HG02973 (cell line): Measurements from ENCODE around the gene DDX19B.
A peak's percentile ranks its signal among the peaks of the same experiment; 100 is the strongest.
"Not testable (repeated sequence)": the region's sequence is repeated elsewhere in the genome, so short reads cannot be mapped to it uniquely, and the experiment has no call there.

Experiments
- ATAC-seq: cut with Tn5 transposase; IDR thresholded peaks from one replicate; pipeline ENCODE4 v1.9.1; 2021; ENCODE audit warnings: moderate library complexity; ENCODE audit not compliant: unreplicated experiment

The DDX19B gene

DNA sequence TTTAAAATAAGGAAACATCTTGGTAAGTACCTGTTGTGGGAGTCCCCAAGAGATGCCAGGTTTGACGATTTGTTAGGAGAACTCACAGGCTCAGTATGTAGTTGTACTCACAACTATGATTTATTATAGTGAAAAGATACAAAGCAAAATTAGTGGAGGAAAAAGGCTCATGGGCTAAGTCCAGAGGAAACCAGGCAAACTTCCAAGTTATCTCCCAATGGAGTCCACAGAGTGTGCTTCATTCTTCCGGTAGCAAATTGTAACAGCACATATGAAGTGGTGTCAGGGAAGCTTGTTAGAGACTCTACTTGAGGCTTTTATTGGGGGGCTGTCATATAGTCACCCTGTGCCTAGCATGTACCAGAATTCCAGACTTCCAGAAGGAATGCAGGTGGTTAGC, 50.0 kb downstream of the DDX19B start:
- ATAC-seq: no peak

DNA sequence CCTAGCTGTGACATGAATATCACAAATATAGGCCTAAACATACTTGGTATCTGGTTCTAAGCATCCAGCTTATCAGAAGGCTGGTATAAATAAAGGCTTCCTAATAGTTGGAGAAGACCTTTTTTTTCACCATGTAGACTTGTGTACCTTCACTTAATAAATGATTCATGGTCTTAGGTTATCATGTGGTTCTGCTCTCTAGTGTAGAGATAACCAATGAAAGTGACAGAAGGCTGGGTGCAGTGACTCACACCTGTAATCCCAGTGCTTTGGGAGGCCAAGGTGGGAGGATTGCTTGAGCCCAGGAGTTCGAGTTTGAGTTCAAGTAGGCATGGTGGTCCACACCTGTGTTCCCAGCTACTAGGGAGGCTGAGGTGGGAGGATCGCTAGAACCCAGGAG, 50.8 kb downstream of the DDX19B start:
- no peak for ATAC-seq

DNA sequence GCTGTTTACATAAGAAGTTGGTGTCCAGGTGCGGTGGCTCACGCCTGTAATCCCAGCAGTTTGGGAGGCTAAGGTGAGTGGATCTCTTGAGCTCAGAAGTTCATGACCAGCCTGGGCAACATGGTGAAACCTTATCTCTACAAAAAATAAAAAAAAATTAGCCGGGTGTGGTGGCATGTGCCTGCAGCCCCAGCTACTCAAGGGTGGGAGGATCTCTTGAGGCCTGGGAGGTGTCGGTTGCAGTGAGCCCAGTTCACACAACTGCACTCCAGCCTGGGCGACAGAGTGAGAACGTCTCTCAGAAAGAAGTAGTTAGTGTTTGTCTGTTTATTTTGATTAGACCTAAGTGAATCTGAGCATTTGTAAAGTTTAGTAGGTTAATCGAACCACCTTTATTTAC, 60.6 kb downstream of the DDX19B start:
- ATAC-seq: no peak

DNA sequence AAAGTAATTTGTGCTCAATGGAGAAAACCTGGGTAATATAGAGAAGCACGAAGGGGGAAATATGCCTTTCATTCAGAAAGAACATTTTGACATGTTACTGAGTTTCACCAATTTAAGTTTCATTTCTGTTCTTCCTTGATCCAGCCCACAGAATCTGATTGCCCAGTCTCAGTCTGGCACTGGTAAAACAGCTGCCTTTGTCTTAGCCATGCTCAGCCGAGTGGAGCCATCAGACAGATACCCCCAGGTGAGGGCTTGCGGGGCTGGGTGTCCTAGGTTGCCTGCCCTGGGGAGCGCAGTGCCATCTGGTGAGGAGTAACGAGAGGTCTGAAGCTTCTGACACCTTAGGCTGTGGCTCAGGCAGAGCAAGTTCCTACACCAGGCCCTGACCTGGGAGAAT, 65.4 kb downstream of the DDX19B start:
- no peak for ATAC-seq

DNA sequence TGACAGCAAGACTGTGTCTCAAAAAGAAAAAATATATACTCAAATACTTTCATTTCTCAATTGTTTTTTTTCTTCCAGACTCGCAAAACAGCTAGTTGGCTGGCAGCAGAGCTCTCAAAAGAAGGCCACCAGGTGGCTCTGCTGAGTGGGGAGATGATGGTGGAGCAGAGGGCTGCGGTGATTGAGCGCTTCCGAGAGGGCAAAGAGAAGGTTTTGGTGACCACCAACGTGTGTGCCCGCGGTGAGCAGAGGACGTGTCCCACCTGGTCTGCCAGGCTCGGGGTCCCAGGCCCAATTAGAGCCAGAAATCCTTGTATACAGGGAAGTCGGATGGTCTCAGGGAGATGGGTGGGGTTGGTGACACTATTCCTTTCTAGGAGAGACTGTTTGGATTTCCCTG, 71.2 kb downstream of the DDX19B start:
- not testable (repeated sequence) for ATAC-seq

DNA sequence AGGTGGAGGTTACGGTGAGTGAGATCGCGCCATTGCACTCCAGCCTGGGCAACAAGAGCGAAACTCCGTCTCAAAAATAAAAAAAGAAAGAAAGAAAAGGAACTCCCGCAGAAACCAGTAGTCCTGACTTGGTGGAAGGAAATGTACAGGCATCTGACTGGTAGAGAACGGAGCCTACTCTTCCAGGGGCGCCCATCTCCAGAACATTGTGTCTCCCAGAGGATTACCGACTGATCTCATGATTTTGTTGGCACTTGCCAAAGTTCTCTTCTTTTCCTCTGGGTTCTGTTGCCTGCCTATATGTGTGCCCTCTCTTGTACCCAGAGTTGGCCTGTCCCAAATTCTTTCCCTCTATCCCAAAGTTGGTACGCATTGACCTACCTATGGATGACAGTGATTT, 71.9 kb downstream of the DDX19B start:
- ATAC-seq: no peak

DNA sequence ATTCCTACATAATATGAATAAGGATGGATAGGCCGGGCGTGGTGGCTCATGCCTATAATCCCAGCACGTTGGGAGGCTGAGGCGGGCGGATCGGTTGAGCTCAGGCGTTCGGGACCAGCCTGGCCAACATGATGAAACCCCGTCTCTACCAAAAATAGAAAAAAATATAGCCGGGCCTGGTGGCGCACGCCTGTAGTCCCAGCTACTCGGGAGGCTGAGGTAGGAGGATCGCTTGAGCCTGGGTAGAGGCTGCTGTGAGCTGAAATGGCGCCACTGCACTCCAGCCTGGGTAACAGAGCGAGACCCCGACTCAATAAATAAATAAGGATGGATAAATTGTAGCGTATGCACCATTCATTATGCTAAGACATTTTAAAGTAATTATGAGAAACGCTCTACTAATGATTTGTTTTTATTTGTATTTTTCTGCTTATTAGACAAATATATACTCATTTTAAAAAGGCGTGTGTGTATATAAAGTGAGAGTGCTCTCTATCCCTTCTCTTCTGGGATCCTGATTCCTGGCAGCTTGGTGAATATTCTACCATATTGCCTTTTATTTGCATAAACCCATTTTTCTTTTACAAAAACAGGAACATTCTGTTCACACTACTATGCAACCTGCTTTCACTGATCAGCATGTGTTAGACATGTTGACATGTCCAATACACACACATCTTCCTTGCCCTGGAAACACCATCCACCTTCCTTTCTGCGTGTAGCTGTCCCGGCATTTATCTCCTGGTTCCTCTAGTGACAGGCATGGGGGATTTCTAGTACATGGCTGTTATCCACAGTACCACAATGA, 74.1 kb downstream of the DDX19B start:
- ATAC-seq: no peak

DNA sequence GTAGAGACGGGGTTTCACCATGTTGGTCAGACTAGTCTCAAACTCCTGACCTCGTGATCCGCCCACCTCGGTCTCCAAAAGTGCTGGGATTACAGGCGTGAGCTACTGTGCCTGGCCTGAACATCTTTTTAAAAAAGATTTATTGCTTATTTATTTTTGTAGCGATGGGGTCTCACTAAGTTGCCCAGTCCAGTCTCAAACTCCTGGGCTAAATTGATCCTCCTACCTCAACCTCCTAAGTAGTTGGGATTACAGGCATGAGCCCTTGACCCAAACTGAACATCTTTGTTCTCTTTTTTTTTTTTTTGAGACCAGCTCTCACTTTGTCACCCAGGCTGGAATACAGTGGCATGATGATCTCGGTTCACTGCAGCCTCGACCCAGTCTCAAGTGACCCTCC, 75.2 kb downstream of the DDX19B start:
- ATAC-seq: no peak

DNA sequence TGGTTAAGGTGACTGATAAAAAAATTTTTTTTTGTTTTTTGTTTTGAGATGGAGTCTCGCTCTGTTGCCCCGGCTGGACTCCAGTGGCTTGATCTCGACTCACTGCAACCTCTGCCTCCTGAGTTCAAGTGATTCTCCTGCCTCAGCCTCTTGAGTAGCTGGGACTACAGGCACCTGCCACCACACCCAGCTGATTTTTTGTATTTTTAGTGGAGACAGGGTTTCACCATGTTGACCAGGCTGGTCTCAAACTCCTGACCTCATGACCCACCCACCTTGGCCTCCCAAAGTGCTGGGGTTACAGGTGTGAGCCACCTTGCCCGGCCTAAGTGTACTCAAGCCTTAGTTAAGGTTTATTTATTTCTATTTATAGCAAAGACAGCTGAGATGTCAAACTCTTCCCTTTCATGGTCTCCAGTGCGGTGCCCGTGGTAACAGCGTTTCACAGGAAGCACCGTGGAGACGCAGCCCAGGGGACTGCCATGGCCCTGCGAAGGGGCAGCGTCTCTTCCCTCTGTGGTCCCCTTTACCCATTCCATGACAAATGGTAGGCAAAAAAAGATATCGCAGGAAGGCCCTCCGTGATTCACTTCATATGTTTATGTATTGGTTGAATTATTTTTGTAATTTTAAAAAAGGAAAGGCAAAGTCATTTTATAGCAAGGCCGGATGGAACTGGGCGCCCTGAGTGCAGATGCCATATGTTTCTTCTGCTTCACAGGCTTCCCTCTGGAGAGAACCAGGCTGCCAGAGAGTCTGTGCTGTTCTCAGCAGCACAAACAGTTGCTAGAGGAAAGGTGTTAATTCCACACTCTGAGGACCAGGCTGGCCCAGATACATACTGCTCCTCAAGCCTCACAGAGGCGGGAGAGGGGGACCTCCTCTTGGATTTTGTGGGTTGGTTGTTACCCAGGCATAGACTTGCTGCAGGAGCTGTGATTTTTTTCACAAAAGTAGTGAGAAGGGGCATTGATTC, 76.9 kb downstream of the DDX19B start:
- no peak for ATAC-seq

DNA sequence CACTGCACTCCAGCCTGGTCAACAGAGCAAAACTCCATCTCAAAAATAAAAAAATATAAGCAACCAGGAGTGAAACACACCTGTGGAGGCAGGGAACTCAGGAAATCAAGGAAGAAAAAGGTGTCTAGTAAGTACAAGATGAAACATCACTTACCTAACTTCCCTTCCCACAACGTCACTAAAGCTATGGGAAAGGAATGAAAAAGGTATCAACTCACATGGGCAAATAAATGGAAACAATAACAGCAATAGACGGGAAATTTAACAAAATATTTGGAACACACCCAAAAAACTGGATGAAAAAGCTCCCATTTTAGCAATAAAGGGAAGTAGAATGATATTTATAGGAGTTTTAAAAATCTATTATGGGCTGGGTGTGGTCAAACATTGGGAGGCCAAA, 78.8 kb downstream of the DDX19B start:
- no peak for ATAC-seq

DNA sequence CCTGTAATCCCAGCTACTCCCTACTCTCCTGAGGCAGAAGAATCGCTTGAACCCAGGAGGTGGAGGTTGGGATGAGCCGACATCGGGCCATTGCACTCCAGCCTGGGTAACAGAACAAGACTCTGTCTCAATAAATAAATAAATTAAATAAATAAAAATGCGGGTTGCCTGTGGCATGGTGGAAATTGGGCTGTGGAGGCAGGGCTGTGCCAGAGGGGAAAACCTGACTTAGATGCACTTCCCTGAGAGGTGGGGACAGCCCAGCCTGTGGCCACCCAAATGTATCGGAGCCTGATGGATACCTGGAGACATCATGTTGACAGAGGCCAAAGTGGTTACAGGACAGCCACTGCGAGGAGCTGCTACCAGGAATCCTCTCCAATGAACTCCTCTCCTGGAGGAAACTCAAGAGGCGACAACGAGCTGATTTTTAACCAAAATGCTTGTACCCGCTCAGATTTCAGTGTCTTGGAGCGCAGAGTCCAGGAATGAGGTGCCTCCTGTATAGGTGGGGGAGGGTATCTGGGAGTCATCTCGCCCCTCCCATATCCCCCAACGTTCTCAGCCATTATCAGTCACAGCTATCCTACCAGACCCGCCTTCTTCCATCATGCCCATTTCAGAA, 80.0 kb downstream of the DDX19B start:
- no peak for ATAC-seq

DNA sequence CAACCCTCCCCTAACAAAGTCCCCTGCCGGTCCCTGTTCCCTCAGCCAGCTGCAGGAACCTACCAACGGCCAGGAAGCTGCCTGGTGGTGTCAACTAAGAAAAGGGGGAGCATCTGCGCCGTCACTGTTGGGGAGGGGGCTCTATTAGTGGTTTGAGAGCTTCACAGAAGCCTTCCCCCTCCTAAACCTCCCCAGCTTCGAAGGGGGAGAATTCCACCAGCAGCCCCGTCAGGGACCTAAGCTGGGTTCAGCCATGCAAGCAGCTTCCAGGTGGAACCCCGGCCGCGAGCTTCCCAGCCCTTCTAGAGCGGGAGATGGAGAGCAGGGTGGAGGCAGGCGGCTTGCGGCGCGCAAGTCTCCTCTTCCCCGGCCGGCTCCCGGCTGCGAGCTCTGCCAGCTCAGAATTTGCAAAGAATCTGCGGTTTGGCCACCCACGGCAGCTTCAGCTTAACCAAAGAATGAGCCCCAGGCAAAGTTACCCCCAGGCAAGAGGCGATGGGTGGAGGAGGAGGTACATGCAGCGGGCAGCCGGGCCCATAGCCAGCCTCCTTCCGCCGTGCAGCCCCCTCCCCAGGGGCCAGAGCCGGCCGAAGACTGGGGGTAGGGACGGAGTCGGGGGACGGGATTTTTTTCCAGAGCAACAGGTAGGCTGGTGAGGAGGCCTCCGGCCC, 81.4 kb downstream of the DDX19B start:
- ATAC-seq: peak; percentile 1

DNA sequence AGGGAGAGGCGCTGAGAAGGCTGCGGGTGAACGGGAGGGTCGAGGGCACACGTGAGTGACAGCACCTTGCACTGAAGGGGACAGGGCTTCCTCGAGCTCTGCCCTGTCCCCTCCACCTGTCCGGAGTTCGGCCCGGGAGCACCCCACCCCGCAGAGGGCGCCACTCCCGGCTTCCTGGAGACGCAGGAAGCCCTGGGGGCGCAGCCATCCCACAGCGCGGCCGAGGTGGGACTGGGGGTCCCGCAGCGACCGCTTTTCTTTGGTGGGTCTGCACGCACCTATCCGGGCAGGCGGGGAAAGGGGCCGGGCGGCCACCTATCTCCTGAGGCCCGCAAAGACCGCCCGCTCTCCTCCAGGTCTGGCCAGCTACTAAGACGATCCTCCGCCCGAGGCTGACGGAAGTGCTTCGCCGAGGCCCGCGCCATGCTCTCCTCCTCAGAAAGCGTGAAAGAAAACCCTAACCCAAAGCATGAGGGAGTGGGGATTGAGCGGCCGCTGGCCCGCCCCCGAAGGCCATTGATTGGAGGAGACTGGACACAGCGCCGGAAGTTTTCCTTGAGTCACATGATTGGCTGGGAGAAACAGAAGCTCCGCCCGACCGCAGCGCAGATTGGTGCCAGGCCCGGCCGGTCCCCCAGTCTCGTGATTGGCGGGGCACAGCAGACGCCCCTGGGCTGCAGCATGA, 82.1 kb downstream of the DDX19B start:
- peak; percentile 91 for ATAC-seq

DNA sequence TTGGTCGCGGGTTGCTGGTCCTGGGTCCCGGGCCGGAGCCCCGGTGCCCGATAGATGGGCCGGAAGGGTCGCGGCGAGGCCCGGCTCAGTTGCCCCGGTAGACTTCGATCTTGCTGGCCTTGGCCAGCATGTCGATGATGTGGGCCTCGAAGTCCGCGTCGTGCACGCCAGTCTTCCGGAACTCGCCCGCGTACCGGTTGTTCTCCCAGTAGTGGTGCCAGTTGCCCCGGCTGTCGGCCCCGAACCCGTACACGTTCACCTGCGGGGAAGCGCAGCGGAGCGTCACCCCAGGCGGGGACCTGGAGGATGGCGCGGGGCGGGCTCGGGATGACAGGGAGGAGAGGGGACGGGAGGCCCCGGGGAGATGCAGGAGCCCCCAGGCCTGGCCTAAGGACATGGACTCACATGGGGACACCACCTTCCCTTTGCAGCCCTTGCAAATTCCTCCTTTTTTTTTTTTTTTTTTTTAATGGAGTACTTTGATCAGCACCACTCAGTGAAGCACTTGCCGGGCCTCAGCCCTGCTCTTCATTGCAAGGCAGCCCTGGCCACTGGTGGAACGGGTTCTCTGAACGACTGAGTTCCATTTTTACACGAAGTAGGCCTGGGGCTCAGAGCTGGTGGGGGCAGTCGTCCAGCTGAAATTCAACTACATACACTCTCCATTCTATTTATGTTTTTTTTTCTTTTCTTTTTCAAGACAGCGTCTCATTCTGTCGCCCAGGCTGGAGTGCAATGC, 82.8 kb downstream of the DDX19B start:
- ATAC-seq: no peak

DNA sequence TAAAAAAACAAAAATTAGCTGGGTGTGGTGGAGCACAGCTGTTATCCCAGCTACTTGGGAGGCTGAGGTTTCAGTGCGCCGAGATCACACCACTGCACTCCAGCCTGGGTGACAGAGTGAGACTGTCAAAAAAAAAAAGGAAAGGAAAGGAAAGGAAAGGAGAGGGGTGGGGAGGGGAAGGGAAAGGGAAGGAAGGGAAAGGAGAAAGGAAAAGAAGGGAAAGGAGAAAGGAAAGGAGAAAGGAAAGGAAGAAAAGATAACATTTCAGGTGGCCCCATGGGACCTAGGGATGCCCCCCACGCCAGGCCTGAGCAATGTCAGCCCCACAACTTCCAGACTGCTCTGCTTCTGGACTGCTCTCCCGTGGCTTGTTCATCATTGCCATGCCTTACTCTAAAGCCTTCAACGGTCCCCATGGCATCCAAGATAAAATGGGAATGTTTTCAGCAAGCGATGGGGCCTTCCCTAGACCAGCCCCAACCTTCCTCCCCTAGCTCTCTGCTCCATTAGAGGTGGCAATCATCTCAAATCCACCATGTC, 84.5 kb downstream of the DDX19B start:
- no peak for ATAC-seq
